Glomerular visceral epithelial cell (primary cell): ENCODE measurements around the gene HPS6.
"Not testable (repeated sequence)": the region's sequence is repeated elsewhere in the genome, so short reads cannot be mapped to it uniquely, and the experiment has no call there.

Experiments
- DNase-seq: peaks from one replicate; pipeline ENCODE4 v3.0.0-alpha.2; 2016; ENCODE audit errors: extremely low spot score

The HPS6 gene

GRCh38 chr10:102064868-102065560 lies at the start of gene HPS6:
Gene HPS6 (plus strand): TSS chr10:102065349. CDS start chr10:102065475, 126 bp downstream.
- DNase-seq, result peak; percentile 94

DNA sequence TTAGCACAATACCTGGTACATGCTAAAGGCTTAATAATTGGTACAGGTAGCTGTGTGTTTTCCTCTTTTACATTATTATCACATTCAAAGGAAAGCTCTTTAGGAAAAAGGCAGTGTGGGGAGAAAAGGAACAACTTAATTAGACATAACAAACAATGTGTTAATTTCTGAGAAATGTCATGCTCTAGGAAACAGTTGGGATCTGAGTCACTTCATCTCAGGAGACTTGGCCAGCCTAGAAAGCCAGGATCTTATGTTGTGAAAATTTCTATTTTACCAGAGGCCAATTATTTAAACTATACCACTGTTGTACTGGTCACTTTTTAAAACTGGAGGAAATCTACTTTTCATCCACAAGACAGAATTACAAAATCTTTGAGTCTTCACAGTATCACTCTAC lies 48.7 kb upstream of the HPS6 start:
- DNase-seq, result no peak

GRCh38 chr10:102017295-102017694 lies 47.9 kb upstream of the HPS6 start:
- no peak for DNase-seq

GRCh38 chr10:102020938-102021337 lies 44.2 kb upstream of the HPS6 start:
- no peak for DNase-seq

DNA sequence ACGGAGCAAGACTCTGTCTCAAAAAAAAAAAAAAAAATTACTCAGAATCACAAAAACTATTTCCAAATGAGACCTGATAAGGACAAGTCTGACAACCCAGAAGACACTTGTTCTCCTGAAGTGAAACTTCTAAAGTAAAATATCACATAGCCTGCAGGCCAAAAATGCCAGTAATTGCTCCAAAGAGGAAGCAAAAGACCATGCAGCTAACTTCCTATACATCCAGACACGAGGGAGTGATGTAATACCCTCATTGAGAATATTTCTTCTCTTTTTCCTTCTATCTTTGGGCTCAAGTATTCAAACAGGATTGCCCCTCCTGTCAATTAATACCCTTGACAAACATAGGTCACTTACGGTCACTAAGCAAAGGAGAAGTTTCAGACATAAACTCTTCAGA lies 40.4 kb upstream of the HPS6 start:
- DNase-seq, result no peak

- DNase-seq, result no peak
Observed at GRCh38 chr10:102027261-102027660, 37.9 kb upstream of the HPS6 start.

DNA sequence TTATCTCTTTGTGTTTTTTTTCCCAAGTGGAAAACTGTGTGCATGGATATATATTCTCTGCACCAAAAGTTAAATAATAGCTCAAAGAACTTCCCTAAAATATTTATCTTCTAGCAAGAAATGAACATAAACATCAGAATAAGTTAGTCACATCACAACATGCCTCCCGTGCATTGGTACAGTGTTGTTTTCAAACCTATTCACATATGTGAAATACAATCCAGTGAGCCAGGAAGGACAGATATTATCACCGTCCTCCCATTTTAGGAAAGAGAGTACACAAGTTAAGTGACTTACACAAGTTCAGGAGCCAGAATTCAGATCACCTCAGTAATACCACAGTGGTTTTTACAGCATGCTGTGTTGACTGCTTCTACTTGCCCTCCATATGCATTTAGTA lies 31.4 kb upstream of the HPS6 start:
- no peak for DNase-seq

- not testable (repeated sequence) for DNase-seq
Observed at GRCh38 chr10:102035807-102036206, 29.3 kb upstream of the HPS6 start.

DNA sequence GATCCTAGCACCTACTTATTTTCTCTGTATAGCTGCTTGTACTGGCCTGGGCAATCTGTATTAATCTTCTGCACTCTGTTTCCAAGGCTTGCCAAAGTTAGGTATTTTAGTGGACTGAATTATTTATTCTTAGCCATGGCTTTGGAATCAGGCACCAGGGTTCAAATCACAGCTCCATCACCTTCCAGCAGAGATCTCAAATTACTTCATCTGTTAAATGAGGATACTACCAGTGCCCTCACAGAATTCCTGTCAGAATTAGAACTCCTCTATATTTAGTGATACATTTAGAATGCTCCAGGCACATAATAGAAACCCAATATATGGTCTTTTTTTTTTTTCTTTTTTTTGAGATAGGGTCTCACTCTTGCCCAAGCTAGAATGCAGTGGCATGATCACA lies 26.7 kb upstream of the HPS6 start:
- DNase-seq, result no peak

GRCh38 chr10:102040305-102041050 lies 24.7 kb upstream of the HPS6 start:
- DNase-seq, result no peak

GRCh38 chr10:102045292-102045691 lies 19.9 kb upstream of the HPS6 start:
- no peak for DNase-seq

DNA sequence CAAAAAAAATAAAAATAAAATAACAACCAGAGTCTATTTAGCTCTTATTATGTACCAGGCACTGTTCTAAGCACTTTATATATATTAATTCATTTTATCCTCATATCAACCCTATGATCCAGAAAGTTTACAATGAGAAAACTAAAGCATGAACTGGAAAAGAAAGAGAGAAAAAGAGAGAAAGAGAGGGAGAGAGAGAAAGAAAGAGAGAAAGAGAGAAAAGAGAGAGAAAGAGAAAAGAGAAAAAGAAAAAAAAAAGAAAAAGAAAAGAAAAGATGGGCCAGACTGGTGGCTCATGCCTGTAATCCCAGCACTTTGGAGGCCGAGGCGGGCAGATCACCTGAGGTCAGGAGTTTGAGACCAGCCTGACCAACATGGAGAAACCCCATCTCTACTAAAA lies 19.1 kb upstream of the HPS6 start:
- no peak for DNase-seq

DNA sequence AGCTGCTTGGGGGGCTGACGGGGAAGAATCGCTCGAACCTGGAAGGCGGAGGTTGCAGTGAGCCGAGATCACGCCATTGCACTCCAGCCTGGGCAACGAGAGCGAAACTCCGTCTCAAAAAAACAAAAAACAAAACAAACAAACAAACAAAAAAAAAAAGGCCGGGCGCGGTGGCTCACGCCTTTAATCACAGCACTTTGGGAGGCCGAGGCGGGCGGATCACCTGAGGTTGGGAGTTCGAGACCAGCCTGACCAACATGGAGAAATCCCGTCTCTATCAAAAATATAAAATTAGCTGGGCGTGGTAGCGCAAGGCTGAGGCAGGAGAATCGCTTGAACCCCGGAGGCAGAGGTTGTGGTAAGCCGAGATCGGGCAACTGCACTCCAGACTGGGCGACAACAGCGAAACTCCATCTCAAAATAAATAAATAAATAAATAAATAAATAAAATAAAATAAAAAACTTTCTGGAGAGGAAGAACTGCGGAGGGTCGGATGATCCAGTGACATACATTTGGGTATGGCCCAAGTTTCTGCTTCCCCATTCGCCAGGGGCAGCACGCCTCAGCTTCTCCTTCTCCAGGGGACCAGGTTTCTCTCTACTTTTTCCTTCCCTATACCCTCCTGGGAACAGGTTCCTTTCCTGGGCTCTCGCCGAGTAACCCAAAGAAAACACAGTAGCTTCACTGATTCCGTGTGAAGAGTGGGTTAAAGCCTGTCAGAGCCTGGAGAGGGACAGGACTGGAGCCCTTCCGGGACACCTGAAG lies 10.1 kb upstream of the HPS6 start:
- not testable (repeated sequence) for DNase-seq

DNA sequence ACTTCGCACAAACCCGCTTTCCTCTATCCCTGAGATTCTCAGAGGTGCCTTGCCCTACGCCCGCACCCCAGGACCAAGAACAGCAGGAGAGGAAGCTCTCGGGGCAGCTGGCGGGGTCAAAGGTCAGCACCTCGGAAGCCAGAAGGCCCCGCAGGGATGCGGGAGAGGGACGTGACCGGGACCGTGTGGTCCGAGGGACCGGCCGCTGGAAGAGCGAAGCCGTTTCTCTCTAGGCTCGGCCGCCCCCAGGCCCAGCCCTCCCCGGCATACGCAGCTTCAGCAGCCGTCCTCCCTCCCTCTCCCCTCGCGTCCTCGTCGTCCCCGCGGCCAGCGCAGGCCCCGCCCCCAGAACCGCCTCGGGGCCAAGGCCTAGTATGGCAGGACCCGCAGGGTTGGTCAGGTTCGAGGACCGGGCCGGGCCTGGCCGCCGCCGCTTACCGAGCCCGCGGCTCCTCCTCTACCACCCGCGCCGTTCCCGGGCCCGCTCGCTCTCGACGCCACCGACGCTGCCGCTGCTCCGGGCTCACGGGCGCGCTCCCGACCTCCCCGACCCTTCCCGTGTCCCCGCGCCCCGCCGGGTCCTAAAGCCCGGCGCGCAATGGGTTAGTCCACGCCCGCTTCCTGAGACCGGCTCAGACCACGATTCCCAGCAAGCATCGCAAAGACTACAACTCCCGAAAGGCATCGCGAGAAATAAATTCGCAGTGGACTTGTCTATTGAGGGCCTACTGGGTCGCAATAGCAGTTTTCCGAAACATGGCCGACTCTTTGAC lies 9.3 kb upstream of the HPS6 start, which contains the start of gene ARMH3:
TSS of gene ARMH3 (minus strand) at position 527 of the 773 bp plus-strand sequence. CDS start 16,059 bp downstream, outside the sequence.
- peak; percentile 96 for DNase-seq

GRCh38 chr10:102059987-102060386 lies 5.2 kb upstream of the HPS6 start:
- no peak for DNase-seq

DNA sequence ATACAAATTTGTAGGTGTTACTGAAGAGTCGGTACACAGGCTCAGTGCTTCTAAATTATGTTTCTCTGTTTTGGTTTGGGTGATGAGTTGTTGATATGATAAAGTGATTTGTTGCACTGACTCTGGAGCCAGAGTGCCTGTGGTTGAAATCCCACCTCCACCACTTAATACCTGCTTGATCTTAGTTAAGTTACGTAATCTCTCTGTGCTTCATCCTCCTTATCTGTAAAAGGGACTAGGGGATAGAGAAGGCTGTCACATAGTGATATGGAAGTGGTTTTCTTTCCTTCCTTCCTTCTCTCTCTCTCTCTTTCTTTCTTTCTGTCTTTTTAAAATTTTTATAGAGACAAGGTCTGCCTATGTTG lies 664 bp upstream of the HPS6 start:
- no peak for DNase-seq

DNA sequence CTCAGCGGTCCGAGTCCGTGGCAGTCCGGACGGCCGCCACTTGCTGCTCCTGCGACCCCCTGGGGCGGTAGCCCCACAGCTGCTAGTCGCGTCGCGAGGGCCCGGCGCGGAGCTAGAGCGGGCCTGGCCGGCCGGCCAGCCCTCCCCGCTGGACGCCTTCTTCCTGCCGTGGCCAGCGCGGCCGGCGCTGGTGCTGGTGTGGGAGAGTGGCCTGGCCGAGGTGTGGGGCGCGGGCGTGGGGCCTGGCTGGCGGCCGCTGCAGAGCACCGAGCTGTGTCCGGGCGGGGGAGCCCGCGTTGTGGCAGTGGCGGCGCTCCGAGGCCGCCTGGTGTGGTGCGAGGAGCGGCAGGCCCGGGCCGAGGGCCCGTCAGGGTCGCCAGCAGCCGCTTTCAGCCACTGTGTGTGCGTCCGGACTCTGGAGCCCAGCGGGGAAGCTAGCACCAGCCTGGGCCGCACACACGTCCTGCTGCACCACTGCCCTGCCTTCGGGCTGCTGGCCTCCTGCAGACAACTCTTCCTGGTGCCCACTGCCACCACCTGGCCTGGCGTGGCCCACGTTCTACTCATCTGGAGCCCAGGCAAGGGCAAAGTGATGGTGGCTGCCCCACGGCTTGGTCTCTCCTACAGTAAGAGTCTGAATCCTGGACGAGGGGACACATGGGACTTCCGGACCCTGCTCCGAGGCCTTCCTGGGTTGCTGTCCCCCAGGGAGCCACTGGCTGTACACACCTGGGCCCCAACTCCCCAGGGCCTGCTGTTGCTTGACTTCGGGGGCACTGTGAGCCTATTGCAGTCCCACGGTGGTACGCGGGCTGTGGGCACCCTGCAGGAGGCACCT lies 631 bp downstream of the HPS6 start:
- DNase-seq, result peak; percentile 40

DNA sequence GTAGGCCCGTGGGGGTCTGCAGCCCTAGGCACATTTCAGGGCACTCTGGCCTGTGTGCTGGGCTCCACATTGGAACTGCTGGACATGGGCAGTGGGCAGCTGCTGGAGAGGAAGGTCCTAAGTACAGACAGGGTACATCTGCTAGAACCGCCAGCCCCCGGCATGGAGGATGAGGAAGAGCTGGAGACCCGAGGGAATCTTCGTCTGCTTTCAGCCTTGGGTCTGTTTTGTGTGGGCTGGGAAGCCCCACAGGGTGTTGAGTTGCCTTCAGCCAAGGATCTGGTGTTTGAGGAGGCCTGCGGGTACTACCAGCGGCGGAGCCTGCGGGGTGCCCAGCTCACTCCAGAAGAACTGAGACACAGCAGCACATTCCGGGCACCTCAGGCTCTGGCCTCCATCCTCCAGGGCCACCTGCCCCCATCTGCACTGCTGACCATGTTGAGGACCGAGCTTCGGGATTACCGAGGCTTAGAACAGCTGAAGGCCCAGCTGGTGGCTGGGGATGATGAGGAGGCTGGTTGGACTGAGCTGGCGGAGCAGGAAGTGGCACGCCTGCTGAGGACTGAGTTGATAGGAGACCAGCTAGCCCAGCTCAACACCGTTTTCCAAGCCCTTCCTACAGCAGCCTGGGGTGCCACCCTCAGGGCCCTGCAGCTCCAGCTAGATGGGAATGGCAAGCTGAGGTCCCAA lies 1.4 kb downstream of the HPS6 start:
- DNase-seq, result no peak

- DNase-seq, result no peak
Observed at GRCh38 chr10:102067091-102067916, 2.2 kb downstream of the HPS6 start.
